Umbilical cord (tissue), 2 donors: ENCODE results near the gene PAIP1. TPM values are rescaled to one million over a fixed set of nuclear protein-coding genes. Genes with fewer than 3 reads are reported as not detected.
"Not testable (repeated sequence)": the region's sequence is repeated elsewhere in the genome, so short reads cannot be mapped to it uniquely, and the experiment has no call there.

Experiments
- DNase-seq: peaks from one replicate; pipeline ENCODE4 v3.0.0-alpha.2; 2015; ENCODE audit warnings: low spot score
- total RNA-seq: library from RNA; depleted of rRNA; stranded (reverse); fragments of >200 nt; gene quantifications from one replicate; pipeline ENCODE4 v1.2.3, GENCODE V29; 2014; ENCODE audit warnings: low replicate concordance; ENCODE audit not compliant: insufficient read depth

PAIP1 gene, protein sequence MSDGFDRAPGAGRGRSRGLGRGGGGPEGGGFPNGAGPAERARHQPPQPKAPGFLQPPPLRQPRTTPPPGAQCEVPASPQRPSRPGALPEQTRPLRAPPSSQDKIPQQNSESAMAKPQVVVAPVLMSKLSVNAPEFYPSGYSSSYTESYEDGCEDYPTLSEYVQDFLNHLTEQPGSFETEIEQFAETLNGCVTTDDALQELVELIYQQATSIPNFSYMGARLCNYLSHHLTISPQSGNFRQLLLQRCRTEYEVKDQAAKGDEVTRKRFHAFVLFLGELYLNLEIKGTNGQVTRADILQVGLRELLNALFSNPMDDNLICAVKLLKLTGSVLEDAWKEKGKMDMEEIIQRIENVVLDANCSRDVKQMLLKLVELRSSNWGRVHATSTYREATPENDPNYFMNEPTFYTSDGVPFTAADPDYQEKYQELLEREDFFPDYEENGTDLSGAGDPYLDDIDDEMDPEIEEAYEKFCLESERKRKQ
- 91.5 TPM for total RNA-seq

DNA sequence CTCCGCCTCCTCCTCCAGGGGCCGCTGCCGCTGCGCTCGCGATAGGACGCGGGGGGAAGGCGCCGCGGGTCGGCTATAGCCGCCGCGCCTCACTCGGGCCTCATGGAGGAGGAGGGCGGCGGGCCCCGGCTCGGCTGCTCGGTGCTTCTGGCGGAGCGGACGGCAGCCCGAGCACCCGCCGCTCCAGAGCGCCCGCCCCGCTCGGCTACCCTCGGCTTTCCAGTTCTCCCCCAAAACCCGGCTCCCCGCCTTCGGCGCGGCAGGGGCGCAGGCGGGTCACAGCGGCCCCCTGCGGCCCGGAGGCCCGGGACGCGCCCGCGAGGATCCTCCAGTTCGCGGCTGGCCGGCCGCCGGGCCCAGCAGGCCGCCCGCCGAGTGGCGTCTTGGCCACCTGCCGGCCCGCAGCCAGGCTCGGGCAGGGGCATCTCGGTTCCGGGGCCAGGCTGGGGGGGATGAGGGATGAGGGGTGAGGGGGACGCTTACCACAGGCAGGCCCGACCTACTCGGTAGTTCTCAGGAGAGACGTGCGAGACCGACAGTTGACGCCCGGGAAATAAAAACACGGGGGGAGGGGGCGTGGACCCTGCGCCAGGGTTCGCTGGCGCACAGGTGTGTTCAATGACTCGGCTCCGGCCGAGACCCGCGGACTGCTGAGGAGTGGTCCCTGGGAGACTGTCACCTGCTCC is at the start of gene PAIP1:
Gene PAIP1, minus strand, starts transcription at position 221 of the 686 bp plus-strand sequence. CDS start 231 bp downstream, outside the sequence.
- peak; percentile 91 for DNase-seq

DNA sequence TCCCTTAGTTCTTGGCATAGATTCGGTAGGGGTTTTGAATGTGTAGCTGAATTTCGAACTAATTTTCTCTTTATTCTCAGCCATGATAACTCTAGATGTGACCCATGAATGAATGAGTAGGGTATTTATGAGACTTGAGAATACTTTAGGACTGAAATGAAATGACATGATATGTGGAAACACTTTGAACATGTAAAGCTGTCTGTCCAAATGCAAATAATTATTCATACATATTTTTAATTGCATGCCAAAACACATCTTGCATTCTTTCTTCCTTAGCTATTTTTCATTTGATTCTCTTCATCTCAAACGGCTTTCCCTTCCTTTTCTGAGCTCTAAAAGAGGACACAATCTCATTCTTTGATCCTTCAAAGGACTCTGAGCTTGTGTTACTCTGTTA is 49.5 kb upstream of the PAIP1 start:
- DNase-seq = no peak

DNA sequence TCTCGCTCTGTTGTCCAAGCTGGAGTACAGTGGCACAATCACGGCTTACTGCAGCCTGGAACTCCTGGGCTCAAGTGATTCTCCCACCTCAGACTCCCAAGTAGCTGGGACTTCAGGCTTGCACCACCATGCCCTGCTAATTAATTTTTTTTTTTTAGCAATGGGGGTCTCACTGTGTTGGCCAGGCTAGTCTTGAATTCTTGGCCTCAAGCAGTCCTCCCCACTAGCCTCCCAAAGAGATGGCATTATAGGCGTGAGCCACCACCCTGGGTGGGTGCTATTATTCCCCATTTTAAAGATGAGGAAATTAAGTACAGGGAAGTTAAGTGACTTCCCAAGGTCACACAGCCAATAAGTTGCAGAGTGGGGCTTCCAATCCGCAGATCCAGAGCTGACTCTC is 47.8 kb upstream of the PAIP1 start:
- no peak for DNase-seq

DNA sequence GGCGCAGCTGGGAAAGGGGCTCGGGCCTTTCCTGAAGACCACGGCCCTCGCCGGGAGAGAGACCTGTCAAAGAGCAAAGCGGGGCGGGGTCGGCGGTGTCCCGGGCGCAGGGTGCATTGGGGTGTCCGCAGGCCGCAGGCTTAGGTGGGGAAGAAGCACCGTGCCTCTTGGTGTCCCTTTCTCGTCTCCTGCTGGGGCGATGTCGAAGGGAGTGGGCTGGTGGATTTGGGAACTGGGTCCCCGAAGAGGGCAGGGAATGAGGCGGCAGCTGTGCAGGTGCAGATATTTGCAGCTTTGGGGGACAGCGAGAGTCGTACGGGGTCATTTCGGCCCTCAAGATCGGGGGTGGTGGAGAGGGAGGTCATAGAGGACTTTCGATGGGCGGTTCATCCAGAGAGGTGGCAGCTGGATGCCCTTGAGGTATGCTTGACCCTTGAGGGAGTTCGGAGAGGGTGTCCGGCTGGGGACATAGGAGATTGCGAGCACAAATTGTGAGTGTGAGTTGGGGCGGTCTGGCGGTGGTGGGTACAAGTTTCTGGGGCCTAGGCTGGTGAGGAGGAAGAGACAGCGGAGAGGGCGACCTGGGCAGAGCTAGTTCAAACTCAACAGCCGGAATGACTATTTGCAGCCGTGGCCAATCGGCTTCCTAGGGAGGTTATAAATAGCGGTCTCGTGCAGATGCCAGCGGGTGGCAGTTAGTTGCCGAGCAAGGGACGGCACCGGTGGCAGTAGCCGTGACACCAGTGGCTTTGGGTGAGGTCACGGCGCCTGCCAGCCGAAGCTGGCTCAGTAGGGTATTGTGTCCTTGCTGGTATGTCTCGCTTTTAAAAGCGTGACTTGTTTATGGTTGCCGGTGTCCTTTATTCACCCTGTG is 46.7 kb upstream of the PAIP1 start:
- peak; percentile 35 for DNase-seq

DNA sequence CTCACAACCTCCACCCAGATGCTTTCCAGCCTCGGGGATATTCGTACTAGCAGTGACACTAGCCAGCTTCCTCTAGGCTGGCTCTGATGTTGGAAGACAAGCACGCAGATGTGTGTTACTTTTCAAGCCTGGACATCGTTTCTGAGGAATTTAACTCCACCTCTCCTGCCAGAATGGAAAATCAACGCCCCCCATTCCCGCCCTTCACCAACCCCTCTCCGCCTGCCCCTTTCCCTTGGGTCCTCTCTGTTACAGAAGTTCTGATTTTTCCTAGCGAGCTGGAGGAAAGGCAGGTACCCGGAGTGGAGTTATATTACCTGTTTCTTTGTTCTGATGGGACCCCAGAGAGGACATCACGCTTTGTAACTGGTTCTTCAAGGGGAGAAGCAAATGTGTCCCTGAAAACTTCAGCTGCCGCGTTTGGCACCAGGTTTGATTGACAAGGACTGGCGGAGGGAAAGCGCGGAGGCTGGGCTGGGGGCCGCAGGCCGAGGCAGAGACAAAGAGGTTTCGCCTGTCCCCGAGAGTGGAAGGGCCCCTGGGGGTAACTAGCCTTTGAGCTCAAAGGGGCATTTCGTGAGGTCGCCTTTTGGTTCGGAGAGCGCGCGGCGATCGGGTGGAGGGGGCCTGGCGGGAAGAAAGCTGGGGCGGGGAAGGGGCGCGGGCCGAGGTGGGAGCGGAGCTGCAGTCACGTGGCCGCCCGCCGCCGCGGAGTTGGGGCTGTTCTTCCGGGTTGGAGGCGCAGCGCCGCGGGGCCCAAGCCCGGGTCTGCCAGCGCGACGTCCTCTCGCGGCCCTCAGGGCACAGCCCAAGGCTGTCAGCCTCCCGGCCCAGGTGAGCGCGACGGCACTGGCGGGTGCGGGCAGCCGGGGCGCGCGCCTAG is 45.8 kb upstream of the PAIP1 start, which contains the start of gene NNT:
Gene NNT, plus strand, starts transcription at position 720 of the 883 bp plus-strand sequence. CDS start 6,016 bp downstream, outside the sequence.
- peak; percentile 87 for DNase-seq

DNA sequence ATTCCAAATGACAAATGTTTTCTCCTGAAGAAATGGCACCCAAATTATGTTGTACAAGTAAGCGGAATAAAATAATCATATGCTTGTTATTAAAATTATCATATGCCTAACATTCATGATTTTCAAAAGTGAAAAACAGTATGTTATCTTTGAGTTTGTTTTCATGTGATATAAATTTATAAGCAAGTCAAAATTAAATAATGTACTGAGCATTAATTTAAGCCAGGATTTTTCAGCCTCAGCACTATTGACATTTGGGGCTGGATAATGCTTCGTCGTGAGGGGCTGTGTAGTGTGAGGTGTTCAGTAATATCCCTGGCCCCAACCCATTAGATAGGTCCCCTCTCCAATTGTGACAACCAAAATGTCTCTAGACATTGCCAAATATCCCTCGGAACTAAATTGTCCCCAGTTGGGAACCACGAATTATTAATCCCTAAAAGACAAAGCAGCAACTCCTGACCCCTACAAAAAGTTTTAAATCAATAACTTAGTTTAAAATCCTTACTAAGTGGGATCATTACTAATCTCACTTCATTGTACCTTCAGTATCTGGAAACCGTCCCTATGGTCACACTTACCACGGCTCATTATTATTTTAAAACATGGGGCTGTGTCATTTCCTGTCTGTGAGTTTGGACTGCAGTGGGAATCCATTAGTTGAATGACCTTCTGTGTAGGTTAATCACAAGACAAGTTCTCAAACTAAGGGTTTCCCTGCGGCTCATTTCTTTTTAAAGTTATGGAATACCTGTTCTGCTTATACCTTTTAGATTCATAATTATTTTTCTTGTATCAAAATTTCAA is 44.8 kb upstream of the PAIP1 start:
- peak; percentile 12 for DNase-seq

DNA sequence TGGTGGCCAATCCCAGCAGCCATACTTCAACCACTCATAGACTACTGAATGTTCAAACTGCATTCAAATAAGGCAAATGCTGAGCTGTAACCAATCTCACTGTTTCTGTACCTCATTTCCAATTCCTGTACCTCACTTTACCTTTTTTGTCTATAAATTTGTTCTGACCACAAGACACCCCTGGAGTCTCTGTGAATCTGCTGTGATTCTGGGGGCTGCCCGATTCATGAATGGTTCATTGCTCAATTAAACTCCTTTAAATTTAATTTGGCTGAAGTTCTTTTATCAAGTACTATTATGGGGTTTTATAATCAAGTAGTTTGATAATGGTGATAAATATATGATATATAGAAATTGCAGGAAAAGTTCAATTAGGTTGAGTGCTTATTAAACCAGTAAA is 42.0 kb upstream of the PAIP1 start:
- not testable (repeated sequence) for DNase-seq

DNA sequence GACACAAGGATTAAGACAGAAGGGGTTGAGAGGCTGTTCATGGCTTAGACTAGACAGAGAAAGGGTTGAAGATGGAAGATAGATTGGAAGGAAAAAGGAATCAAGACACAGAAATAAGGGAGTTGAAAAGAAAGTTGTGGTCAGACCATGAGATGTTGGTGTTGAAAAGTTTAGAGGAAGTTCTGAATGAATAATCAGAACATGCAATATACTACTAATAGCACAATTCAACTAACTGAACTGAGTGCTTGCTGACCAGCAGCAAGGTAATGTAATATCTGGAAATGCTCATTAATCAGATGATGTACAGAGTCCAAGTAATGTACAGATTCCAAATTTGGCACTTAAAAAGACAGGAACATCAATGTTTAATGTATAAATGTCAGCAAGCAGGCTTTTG is 35.5 kb upstream of the PAIP1 start:
- no peak for DNase-seq

DNA sequence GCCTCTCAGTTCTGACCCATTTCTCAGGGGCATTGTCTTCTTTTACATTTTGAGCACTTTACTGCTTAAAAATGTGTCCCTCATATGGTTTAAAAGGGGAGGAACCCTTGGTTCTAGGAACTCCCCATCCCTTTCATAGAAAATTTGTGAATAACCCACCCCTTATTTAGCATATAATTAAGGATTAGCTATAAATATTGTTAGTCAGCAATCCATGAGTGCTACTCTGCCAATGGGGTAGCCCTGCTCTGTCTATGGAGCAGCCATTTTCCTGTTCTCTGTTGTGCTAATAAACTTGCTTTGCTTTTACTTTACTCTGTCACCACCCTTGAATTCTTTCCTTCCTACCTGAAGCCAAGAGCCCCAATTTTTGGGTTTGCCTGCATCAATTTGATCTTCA is 33.8 kb upstream of the PAIP1 start:
- no peak for DNase-seq

DNA sequence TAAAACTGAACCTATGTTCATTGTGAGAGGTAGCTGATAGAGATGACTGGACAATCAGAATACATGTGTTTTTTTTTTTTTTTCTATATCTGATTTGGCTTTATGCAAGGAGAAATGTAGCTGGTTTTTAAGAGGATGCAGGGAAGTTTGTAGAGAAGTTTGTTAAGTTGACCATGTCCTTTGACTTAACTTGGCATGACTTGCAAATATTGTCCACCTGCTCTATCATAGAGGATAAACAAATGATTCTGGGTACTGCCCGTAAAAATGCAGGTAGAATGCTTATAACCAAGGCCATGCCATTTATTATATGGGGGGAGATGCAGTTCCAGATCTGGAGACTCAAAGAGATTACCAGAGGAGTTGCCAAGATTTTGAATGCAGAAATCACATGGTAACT is 32.4 kb upstream of the PAIP1 start:
- DNase-seq = no peak

DNA sequence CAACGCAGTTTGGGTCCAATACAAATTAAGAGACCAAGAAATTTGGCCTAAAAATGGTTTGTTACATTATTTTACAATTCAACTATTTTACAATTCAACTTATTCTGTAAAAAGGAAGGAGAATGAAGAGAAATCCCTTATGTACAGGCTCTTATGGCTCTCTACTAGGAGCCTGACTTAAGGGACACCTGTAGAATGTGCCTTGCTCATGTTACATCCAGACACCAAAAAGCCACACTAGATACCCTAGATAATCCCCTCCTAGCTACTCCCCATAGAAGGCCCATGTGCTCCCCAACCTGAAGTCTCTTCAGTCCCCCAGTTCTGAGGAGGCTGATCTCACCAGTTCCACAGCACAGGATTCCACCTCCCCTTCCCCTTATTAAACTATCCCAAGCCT is 32.0 kb upstream of the PAIP1 start:
- DNase-seq = no peak

DNA sequence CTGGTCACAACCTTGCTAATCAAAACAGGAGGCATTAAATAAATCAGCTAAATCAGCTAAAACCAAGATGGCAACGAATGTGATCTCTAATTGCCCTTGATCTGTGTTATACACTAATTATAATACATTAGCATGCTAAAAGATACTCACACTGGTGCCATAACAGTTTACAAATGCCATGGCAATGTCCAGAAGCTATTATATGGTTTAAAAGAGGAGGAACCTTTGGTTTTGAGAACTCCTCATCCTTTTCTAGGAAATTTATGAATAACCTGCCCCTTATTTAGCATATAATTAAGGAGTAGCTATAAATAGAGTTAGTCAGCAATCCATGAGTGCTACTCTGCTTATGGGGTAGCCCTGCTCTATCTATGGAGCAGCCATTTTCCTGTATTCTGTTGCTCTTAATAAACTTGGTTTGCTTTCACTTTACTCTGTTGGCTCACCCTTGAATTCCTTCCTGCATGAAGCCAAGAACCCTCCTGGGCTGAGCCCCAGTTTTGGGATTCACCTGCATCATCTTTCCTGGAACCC is 27.4 kb upstream of the PAIP1 start:
- DNase-seq = no peak

DNA sequence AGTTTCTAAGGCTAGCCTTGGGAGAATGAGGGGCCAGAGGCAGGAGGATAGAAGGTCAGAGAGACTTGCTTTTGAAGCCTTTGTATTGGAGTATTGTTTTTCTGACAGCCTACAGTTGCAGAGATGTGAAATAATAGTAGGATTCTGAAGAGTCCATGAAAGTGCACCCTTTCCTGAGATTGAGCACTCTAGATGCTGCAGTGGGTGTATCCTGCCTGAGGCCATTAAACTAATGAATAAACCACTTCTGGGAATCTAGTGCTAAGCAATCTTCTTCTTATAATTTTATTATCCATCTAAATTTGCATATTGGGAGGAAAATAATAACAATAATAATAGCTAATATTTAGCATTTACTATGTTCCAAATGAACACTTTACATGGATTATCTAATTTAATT is 26.8 kb upstream of the PAIP1 start:
- no peak for DNase-seq

DNA sequence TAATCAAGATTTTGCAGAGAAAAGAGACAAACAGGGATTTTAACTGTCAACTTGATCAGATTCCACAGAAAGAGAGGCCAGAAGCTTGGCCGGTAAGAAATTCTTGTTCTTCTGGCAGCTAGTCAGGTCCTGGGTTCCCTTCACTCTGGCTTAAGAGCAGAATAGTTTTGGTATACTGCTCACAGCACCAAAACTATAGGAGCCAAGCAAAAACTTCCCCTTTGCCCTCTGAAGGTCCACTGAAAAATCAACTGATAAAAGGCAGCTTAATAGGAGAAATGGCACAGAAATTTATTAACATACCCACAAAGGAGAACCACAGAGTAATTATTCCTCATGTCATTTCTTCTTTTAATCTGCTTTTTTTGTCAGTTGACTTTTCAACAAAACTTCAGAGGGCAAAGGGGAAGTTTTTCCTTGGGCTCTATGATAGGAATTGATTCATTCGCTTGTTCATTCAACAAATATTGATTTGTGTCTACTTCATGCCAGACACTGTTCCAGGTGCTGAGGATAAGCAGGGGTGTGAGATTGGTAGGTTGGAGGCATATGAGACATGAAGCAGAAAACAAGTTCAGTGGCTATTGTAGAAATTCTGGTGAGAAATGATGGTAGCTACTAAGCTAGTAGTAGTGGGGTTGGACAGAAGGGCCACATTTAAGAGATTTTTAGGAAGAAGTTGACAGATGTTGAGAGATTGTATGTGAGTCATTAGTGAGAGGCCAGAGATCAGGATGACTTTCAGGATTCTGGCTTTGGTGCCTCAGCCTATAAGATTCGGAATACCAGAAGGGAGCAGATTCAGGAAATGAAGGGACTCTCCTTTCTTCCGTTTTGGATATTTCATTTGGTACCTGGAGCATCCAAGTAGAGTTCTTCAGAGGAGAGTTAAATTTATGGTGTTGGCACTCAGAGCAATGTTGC is 25.5 kb upstream of the PAIP1 start:
- DNase-seq = no peak

DNA sequence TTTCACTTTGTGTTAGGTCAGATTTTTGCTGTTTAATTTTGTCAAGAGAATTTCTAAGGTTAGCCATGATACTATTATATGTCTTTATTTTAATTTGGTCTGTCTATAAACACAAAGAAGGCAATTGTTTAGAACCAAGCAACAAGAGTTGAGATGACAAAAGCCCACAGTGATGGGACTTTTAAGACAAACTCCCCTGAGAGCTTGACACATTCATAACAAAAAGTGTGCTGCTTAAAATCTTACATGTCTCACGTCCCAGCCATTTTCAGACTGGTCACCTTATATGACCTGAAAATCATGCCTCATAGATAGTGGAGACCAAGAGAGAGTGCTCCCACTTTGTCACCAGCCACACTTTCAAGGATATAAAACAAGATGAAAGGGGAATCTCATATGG is 24.5 kb upstream of the PAIP1 start:
- no peak for DNase-seq

DNA sequence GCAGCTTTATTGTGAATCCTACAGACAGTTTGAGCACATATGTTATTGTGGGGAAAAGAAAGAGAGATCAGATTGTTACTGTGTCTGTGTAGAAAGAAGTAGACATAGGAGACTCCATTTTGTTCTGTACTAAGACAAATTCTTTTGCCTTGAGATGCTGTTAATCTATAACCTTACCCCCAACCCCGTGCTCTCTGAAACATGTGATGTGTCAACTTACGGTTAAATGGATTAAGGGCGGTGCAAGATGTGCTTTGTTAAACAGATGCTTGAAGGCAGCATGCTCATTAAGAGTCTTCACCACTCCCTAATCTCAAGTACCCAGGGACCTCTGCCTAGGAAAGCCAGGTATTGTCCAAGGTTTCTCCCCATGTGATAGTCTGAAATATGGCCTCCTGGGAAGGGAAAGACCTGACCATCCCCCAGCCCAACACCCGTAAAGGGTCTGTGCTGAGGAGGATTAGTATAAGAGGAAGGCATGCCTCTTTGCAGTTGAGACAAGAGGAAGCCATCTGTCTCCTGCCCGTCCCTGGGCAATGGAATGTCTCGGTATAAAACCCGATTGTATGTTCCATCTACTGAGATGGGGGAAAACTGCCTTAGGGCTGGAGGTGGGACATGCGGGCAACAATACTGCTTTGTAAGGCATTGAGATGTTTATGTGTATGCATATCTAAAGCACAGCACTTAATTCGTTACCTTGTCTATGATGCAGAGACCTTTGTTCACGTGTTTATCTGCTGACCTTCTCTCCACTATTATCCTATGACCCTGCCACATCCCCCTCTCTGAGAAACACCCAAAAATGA is 23.7 kb upstream of the PAIP1 start:
- not testable (repeated sequence) for DNase-seq

DNA sequence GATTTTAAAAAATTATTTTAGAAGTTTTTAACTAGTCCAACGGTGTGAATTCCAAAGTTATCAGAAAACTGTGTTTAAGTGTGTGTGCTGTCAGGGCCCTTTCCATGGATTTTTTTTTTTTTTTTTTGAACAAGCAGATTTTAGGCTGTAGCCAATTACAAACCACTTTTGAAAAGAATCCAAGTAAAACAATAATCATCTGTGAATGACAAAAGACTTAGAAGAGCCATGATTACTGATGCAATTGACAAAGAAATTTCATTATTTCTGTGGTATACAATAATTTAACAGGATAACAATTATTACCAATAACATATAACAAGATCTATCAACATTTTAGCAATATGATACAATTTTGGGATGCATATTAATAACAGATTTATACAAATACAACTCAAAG is 16.2 kb upstream of the PAIP1 start:
- no peak for DNase-seq

DNA sequence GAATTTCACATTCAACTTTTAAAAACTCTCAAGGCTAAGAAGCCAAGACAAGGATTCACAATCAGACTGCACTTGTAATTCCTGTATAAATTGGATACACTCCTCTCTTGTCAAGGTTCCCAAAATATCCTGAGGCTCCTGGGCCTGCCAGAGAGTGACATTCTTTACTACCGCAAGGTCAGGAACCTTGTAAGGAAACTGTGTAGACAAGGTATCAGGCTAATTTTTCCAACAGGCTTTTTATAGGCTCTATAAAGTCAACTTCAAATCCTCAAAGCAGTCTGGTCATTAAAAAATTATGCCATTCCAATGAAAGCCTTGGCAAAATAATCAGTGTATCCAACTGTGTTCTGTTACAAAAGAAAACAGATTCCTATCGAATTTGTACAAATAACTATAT is 15.5 kb upstream of the PAIP1 start:
- no peak for DNase-seq
